Kidney (tissue), 14 donors: Measurements from ENCODE around the gene ALG11. TPM values are rescaled to one million over a fixed set of nuclear protein-coding genes. Genes with fewer than 3 reads are reported as not detected.

ENCODE experiments used
- DNase-seq, 5 donors: peaks; one replicate each; pipeline ENCODE4 v3.0.0-alpha.2; 2013 to 2020
- FAIRE-seq: peaks from 2 replicates; lab custom pipeline; 2012; peaks lifted over from hg19 to GRCh38; lab: Jason Lieb, UNC
- H3K27ac ChIP-seq, 2 donors: one replicate each; pipeline ENCODE4 v1.7.0; 2013; ENCODE audit warnings: low read depth in 2 of 2, low read length in 2 of 2, inconsistent platforms in 1 of 2
- H3K27me3 ChIP-seq: one replicate; pipeline ENCODE4 v1.7.1; 2013; ENCODE audit warnings: low read length, inconsistent platforms; ENCODE audit not compliant: control insufficient read depth, insufficient read depth
- H3K36me3 ChIP-seq, 3 donors: one replicate each; pipeline versions ENCODE4 v1.7.0 to v1.7.1; 2013; ENCODE audit warnings: low read length in 3 of 3, control low read depth in 1 of 3, inconsistent platforms in 1 of 3; ENCODE audit not compliant: insufficient read depth in 3 of 3, control insufficient read depth in 2 of 3
- H3K4me1 ChIP-seq, 3 donors: one replicate each; pipeline versions ENCODE4 v1.7.0 to v1.7.1; 2013; ENCODE audit warnings: low read length in 3 of 3, inconsistent platforms in 1 of 3, low read depth in 1 of 3; ENCODE audit not compliant: control insufficient read depth in 2 of 3, insufficient read depth in 2 of 3
- H3K4me3 ChIP-seq, 3 donors: one replicate each; pipeline versions ENCODE4 v1.7.0 to v1.8.1; 2013; ENCODE audit warnings: low read length in 3 of 3, control low read depth in 1 of 3, inconsistent platforms in 1 of 3
- H3K9ac ChIP-seq, 3 donors: one replicate each; pipeline versions ENCODE4 v1.7.0 to v1.7.1; 2013; ENCODE audit warnings: low read length in 3 of 3, control low read depth in 1 of 3, inconsistent platforms in 1 of 3
- H3K9me3 ChIP-seq, 3 donors: one replicate each; pipeline versions ENCODE4 v1.7.0 to v1.7.1; 2013; ENCODE audit warnings: low read length in 3 of 3, control low read depth in 1 of 3, inconsistent platforms in 1 of 3; ENCODE audit not compliant: control insufficient read depth in 2 of 3, insufficient read depth in 1 of 3
- intact Hi-C: fragments of 100-400 bp; cut with DNase I; formaldehyde crosslinking; loops from one replicate; pipeline ENCODE4 v1.11.1; 2022
- polyA plus RNA-seq: library from polyadenylated mRNA; stranded (reverse); fragments of 350-450 nt; fragmentation: Illumina TruSeq; extraction: RNeasy Lipid Tissue Mini Kit (QIAGEN cat#74804); gene quantifications from one replicate; pipeline ENCODE4 v1.2.3, GENCODE V29; 2014; ENCODE audit warnings: low read depth, low replicate concordance; ENCODE audit not compliant: insufficient read depth
- total RNA-seq: library from RNA; stranded (reverse); fragmentation: NEBNext Ultra II Directional; extraction: Animal tissue kit (Norgen Biotek cat#: 25700); gene quantifications from one replicate; pipeline ENCODE4 v1.2.1, GENCODE V29; 2021
- TF ChIP-seq, protein P1 (sequence below): IDR thresholded peaks from 3 replicates; pipeline ENCODE4 v1.5.1; 2012; ENCODE audit warnings: mild to moderate bottlenecking, moderate library complexity, borderline replicate concordance; ENCODE audit not compliant: insufficient read depth; ENCODE audit errors: extremely low read depth
- donor health status: control.
- donor health status: control.
- donor health status: control.
- donor health status: control.
- donor health status: control.
- donor health status: DM: yes; HTN: yes; CAD: no.
- donor health status: Normal renal cell carcinoma (clear cell type).

Gene ALG11
- total and polyA plus RNA-seq, 2 donors from 2014 or later = 3.1 to 39.5 TPM

DNA sequence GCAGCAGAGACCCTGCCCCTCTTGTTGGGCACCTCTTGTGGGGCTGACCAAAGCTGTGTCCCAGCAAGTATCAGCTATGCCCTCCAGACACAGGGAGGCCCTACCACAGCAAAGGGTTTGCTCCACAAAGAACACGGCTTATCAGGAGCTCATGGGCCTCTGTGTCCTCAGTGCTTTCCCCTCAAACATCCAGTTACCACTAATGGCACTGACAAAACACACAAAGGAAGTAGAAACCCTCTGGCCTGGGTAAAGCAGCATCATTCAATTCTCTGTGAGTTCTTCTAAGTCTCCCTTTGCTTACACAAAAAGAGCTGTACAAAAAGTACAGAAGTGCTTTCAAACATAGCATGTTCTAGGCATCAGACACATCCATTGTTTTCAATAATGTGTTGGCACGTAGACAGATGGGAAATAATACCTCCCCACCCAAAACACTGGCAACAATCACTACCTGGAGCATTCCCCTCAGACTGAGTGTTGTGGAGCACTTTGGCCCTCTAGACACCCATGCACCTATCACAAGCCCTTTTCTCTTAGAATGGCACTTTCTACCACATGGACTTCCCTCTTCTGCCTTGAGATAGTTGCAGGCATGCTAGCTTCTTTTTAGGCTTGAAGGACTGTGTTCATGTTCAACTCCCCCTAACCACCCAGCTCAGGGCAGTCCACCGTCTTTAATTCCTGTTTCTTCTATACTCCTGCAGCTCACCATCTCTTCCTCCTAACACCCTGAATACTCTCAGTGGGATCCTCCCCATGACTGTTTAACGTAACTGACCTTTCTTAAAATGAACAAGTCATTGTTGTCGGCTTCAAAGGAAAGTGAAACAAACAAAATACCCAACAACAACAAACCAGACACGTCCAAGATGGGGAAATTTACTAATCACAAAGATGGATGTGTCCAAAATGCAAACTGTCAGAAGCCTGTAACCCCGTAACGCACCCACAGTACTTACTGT is 44.4 kb upstream of the ALG11 start:
- Histone ChIP-seq H3K9me3 (no peaks in the 10 kb centered on the region), H3K4me3 (no peak overlapping the region), H3K36me3 (peaks cover 0 to 2% (median 0%) of the 10 kb centered on the region in 3 donors), H3K9ac (no peak overlapping the region), H3K27ac (no peak overlapping the region), H3K27me3 (no peaks in the 10 kb centered on the region), H3K4me1 (no peaks in the 10 kb centered on the region)
- FAIRE-seq (no peak), DNase-seq (no peak)
- intact Hi-C loops = no loop called here
- TF ChIP-seq, protein P1, sequence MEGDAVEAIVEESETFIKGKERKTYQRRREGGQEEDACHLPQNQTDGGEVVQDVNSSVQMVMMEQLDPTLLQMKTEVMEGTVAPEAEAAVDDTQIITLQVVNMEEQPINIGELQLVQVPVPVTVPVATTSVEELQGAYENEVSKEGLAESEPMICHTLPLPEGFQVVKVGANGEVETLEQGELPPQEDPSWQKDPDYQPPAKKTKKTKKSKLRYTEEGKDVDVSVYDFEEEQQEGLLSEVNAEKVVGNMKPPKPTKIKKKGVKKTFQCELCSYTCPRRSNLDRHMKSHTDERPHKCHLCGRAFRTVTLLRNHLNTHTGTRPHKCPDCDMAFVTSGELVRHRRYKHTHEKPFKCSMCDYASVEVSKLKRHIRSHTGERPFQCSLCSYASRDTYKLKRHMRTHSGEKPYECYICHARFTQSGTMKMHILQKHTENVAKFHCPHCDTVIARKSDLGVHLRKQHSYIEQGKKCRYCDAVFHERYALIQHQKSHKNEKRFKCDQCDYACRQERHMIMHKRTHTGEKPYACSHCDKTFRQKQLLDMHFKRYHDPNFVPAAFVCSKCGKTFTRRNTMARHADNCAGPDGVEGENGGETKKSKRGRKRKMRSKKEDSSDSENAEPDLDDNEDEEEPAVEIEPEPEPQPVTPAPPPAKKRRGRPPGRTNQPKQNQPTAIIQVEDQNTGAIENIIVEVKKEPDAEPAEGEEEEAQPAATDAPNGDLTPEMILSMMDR = no peak

GRCh38 chr13:51970349-51970748 is 41.8 kb upstream of the ALG11 start:
- Histone ChIP-seq H3K9me3 (no peaks in the 10 kb centered on the region), H3K4me3 (no peak overlapping the region), H3K4me1 (no peaks in the 10 kb centered on the region), H3K9ac (no peak overlapping the region), H3K27ac (no peak overlapping the region), H3K36me3 (peaks cover 0 to 2% (median 0%) of the 10 kb centered on the region in 3 donors), H3K27me3 (no peaks in the 10 kb centered on the region)
- TF ChIP-seq, protein P1 = no peak
- no peak for DNase-seq
- intact Hi-C loops = no loop called here
- no peak for FAIRE-seq

DNA sequence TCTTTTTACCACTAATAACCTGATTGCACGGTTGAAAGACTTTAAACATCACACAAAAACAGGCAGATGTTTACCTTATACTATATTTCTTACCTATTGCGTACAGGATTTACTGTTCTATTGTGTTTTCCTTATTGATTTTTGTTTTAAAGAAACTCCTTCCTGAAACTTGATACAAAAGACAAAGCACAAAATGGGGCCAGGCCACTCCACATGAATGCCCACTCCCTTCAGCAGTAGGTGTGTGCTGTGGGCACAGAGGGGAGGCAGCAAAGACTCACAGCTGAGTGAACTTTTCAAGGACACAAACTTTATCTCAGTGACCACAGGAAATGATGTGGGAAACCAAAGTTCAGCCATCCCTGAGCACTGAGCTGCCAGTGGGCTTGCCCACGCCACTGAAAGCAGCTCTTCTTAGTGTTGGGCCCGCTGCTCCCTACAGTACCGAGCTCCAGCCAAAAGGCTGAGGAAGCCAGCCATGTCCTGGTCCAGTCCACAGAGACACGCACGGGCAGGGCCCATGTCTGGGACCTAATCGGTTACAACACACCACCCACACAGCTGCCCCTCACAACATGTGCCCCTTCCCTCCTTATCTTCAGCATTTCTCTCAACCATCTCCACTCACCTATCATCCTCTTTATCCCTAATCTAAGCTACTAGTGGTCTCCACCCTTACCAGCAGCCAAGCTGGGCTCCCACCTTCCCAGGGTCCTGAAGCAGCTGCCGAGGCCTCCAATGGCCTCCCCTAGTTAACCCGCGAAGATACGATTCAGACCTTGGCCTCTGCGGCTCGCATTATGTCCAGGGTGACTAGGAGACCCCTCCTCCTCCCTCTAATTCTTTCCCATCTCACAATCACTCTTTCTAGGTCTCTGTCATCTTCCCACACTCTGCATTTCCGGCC is 40.4 kb upstream of the ALG11 start:
- intact Hi-C loops = no loop called here
- Histone ChIP-seq H3K27ac (no peak overlapping the region), H3K9ac (no peak overlapping the region), H3K36me3 (peaks cover 0 to 2% (median 0%) of the 10 kb centered on the region in 3 donors), H3K27me3 (no peaks in the 10 kb centered on the region), H3K4me3 (no peak overlapping the region), H3K9me3 (no peaks in the 10 kb centered on the region), H3K4me1 (no peaks in the 10 kb centered on the region)
- FAIRE-seq (no peak), DNase-seq (peak in 2 of 5 donors; percentile 22 to 25)
- TF ChIP-seq, protein P1 = no peak
